GM18858 (cell line): Measurements from ENCODE around the gene STYXL1.
"Not testable (repeated sequence)": the region's sequence is repeated elsewhere in the genome, so short reads cannot be mapped to it uniquely, and the experiment has no call there.

ENCODE experiments used
- ATAC-seq: cut with Tn5 transposase; IDR thresholded peaks from one replicate; pipeline ENCODE4 v1.9.1; 2021; ENCODE audit not compliant: unreplicated experiment

Gene STYXL1

DNA sequence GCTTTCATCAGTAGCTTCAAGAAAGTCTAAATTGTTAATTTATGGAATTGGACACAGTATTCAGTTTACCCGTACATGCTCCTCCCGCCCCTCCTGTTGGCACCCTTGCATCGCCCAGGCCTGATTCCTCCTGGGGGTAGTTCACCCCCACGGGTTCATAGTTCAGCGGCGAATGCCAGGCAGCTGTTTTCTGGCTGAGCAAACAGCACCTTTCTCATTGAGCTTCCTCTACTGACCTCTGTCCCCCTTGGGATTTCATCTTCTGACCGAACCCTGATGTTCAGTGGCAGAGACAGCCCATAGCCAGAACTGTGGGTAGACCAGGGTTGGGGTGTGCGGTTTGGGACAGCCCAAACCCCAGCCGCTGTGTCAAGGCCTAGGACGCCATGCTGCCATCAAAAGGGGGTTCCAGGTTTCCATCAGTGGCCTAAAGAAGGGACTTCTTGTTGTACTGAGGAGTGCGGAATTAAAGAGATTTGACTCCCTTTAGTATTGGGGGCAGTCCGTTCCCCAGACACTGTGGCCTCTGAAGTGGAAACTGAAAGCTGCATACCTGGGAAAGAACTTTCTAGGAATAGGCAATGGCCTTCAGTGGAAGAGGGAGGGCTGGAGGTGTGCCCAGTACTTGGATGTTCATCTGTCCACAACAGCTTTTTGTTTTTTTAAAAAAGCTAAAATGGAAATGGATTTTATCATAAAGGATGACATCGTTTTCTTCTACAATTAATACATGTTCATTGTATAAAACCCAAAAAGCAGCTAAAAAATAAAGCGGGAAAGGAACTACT, 19.1 kb upstream of the STYXL1 start:
- no peak for ATAC-seq

GRCh38 chr7:76065016-76065612, 17.3 kb upstream of the STYXL1 start:
- ATAC-seq, result no peak

- ATAC-seq, result no peak
Measured at GRCh38 chr7:76064208-76064970, 16.6 kb upstream of the STYXL1 start.

DNA sequence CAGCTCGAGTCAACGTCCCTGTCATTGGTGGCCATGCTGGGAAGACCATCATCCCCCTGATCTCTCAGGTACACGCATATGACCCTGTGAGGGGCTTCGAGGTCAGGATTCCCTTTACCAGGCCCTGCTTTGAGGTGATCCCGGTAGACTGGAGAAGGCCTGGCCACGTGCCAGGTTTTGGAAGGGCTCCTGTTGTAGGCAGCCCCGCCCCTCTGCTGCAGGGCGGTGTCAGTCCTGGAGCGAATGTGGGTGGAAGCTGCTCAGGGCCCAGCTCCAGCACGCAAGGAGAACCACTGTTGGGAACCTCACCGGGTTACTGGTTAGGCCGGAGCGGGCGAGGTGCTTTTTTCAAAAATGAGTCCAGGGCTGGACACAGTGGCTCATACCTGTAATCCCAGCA, 15.7 kb upstream of the STYXL1 start:
- ATAC-seq, result no peak

DNA sequence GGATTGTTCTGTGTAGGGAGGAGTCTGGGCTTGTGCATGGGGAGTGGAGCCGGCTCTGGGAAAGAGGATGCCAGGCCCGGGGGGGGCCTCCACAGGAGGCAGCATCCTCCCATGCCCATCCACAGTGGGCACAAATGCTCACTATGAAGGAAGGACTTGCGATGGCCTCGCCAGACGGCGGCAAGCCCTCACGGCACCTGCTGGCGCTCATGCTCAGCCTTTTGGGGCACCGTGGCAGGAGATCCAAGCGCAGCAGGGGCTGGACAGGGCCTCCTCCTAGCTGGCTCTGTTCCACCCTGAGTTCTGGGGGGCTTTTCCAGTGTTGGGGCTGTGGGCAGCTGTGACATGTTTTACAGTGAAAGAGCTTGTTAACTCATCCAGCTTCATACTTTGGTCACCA, 15.3 kb upstream of the STYXL1 start:
- ATAC-seq, result no peak

DNA sequence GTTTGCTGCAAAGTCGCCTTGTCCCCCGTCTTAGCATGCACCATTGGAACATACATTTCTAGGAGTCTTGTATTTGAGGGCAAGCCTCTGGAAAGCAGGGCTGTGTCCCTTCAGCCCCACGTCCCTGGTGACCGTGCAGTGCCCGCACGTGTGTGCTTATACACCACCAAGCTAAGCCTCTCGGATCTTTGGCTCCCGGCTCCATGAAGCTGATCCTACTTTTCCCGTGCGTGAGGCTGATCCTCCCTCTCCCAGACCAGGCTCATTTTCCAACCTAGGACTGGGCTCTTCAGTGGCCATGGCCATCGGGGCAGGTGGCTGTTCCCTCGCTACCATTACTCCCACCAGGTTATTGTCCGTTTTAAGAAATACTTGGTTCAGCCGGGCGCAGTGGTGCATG, 14.5 kb upstream of the STYXL1 start:
- no peak for ATAC-seq

GRCh38 chr7:76060842-76061241, 13.0 kb upstream of the STYXL1 start:
- no peak for ATAC-seq

- not testable (repeated sequence) for ATAC-seq
Measured at GRCh38 chr7:76058745-76059144, 10.9 kb upstream of the STYXL1 start.

GRCh38 chr7:76057813-76058145, 10.0 kb upstream of the STYXL1 start:
- ATAC-seq, result no peak

DNA sequence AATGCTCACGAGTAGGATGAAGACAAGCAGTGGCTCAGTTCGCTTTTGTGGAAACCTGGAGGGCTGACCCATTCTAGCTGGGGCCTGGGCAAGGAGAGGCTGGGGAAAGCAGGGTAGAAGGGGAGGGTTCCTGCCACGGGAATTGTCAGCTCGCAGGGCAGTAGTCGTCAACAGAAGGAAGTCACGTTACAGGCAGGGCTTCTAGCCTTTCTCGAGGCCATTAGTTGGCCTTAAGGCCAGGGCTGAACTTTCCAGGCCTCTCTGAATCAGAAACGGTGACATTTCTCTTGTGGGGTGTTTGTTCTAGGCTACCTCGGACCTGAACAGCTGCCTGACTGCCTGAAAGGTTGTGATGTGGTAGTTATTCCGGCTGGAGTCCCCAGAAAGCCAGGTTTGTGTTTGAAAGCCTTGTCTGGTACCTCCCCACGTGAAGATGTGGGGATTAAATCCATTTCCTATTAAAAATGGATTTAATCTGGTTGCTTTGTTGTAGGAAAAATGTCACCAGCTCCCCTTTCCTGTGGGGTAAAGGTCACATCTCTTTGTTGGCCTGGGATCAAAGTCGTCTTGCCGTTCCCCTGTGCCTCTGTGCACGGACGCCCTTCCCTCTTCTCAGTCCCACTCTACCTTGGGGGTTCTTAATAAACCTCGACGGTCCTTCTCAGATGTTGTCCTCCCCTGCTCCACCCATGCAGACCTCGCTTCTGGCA, 9.5 kb upstream of the STYXL1 start:
- ATAC-seq, result no peak

DNA sequence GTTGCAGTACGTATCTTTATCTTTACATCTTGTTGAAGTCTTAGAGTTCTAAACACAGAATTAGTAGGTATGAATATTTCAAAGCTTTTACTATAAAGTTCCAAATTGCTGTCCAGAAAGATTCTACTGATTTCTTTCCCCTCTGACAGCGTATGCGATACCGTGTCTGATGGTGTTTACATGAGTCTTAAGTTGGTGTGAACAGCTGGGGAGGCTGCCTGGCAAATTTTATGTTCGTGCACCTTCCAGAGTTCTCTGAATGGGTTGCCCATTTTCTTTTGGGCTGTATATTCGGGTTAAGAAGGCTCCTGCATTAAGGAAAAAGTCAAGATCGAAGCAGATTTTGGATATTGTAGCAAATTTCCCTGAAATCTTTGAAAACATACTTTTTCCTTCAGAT, 8.4 kb upstream of the STYXL1 start:
- ATAC-seq, result no peak

DNA sequence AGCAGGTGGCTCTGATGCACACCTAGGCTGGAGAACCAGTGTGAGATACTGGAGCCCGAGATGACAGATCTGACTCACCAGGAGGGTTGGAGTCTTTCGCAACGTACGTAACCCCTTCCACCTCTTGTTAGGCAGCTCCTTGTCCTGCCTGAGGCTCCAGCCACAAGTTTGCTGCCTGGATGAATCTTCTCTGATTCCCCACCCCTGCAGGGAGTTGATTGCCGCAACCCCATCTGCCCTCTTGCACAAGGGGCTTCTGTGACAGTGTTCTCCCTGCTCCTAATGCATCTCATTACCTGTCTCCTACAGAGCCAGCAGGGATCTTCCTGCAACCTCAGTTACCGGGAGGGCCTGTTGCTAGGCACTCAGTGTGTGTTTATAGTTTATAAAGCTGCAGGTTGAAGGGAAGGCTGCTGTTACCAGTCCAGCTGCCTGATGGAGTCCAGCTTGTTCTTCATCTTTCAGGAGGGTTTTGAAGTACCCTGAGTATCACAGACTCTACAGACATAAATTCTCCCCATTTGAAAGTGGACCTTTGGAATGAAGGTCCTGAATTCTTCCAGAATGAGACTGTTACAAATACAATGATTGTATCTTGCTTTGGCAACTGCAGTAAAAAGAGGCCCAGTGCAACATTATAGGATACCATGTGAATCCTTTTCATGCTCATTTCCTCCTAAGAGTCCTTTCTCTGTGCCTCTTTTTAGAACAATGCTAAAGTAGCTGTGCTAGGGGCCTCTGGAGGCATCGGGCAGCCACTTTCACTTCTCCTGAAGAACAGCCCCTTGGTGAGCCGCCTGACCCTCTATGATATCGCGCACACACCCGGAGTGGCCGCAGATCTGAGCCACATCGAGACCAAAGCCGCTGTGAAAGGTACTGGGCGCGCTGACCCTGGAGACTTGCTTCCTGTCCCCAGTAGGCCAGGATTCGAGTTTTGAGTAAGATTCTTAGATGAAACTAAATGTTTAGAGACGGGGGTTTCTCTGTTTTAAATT, 6.6 kb upstream of the STYXL1 start:
- no peak for ATAC-seq

DNA sequence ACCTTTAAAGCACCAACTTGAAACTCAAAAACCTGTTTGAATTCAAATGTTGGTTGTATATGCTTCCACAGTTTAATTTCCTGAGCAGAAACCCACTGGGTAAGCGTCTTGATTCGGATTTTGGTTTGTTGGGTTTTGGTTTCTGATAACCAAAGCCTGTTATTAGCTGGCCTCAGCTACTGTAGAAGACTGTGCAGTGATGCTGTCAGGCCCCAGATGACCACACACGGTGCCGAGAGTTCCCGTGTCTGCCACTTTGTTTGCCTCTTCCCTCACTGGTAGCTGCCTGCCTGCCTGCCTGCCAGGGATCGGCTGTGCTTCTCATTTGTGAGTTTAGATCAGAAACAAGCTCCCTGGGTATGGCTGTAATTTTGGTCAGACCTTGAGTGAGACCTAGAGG, 5.7 kb upstream of the STYXL1 start:
- no peak for ATAC-seq

GRCh38 chr7:76052681-76053080, 4.9 kb upstream of the STYXL1 start:
- not testable (repeated sequence) for ATAC-seq

DNA sequence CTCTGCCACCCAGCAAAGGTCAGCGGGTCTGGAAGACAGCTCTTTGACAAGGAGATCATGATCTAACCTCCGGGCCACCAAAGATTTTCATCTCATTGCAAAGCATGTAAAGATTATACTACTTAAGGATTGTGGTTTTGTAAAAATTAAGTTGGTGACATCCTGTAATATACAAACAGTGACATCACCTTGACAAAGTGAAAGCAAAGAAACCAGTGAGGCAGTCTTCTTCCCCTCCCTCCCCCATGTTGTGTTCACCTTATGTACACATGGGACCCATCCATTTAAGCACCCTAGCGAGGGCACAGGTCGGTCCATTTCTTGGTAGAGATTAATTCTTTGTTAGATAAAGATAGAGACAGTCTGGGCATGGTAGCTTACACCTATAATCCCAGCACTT, 4.0 kb upstream of the STYXL1 start:
- no peak for ATAC-seq

- no peak for ATAC-seq
Measured at GRCh38 chr7:76050545-76050944, 2.7 kb upstream of the STYXL1 start.

GRCh38 chr7:76049295-76049694, 1.5 kb upstream of the STYXL1 start:
- ATAC-seq, result no peak

DNA sequence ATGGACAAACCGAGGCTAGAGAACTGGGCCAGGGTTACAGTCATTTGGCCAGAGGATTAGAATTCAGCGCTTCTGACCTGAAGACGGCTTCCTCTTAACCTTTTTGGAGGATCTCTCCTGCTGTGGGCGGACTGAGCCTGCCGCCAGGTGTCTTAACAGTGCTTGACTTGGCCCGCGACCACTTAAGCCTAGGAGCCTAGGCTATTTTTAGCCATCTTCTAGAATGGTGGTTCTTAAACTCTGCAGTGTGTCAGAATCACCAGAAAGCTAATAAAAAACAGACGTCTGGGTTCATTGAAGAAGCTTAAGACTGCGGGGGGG, 828 bp upstream of the STYXL1 start:
- ATAC-seq, result no peak

DNA sequence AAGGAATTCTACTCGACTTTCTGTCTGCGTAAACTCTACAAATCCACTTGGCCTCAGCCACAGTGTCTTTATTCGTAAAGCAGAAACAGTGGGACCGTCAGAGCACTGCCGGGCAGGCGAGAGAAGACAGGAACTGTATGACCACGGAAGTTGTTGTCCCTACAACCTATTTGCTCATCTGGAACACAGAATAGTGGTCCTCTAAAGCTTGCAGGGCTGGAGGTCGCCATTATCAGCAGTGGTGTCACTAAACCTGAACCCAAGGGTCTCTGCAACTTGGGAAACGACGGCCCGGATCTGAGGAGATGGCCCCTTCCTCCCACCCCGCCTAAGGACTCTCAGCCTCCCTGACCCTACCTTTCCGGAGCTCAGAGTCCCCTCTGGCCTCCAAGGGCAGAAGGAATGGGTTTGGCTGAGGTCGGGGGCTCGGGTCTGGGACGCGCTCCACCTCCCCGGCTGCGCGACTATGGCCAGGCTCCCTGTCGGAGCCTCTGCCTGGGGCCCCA, 442 bp downstream of the STYXL1 start:
- ATAC-seq, result no peak

DNA sequence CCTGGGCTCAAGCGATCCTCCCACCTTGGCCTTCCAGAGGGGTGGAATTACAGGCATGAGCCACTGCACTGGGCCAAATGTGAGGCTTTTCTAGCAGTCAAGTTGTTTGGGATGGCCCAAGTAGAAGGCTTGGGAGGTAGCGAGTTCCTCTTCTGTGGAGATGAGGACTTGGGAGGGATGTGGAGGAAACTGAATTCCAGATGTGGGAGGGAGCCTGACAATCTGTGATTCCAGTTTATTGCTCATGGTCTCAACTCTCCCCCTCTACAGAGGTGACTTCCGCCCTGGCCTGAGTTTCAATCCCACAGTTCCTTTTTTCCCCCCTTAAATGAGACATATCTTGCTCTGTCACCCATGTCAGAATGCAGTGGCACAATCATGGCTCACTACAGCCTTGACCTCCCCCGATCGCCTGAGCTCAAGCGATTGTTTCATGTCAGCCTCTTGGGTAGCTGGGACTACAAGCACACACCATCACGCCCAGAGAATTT, 3.4 kb downstream of the STYXL1 start:
- ATAC-seq, result no peak
